HepG2 (cell line): ENCODE measurements around the gene FLVCR1.

ENCODE experiments used
- E2F5 ChIP-seq: sonication (generic); formaldehyde crosslinking; conservative IDR thresholded peaks from 2 replicates; pipeline ENCODE4 v1.4.0; 2020; ENCODE audit warnings: missing genetic modification reagents
- ETV6 ChIP-seq: sonication (generic); formaldehyde crosslinking; conservative IDR thresholded peaks from 2 replicates; pipeline ENCODE4 v1.4.0; 2020; ENCODE audit warnings: missing genetic modification reagents
- POLR2A ChIP-seq, 2 experiments: IDR thresholded peaks; 2 replicates each; pipeline ENCODE4 v1.6.1; 2011; ENCODE audit warnings: low read depth in 2 of 2, low read length in 2 of 2, mild to moderate bottlenecking in 1 of 2, moderate library complexity in 1 of 2; ENCODE audit not compliant: insufficient read depth in 1 of 2
- REST ChIP-seq, 2 experiments: IDR thresholded peaks; 2 replicates each; pipeline ENCODE4 v1.6.1; 2011 to 2012; ENCODE audit warnings: low read length in 2 of 2, borderline replicate concordance in 1 of 2, low read depth in 1 of 2, mild to moderate bottlenecking in 1 of 2, moderate library complexity in 1 of 2
- RXRA ChIP-seq: sonication (generic); formaldehyde crosslinking; IDR thresholded peaks from 2 replicates; pipeline ENCODE4 v1.5.1; 2020; ENCODE audit warnings: missing genetic modification reagents

GRCh38 chr1:212914789-212915188 is 56.7 kb downstream of the FLVCR1 start:
- no peak for TF ChIP-seq RXRA (CRISPR knock-in tag)
- TF ChIP-seq E2F5 (CRISPR knock-in tag) = no peak
- TF ChIP-seq REST (IDR thresholded peaks at IDR 0.05; ENCODE audit: borderline replicate concordance in 1 of 2, low read depth in 1 of 2, low read length in 2 of 2) = no peak
- no peak for TF ChIP-seq ETV6 (CRISPR knock-in tag)
- no peak for TF ChIP-seq POLR2A (IDR thresholded peaks at IDR 0.05; ENCODE audit: insufficient read depth in 1 of 2, low read depth in 2 of 2, low read length in 2 of 2)
